ENCODE results near the gene PPP1R3D.

- TF ChIP-seq BACH1 (IDR thresholded peaks at IDR 0.05; ENCODE audit: low read length): no peak
- TF ChIP-seq CTCF (IDR thresholded peaks at IDR 0.05; ENCODE audit: control extremely low read depth in 1 of 3, insufficient read depth in 1 of 3, low read depth in 1 of 3, low read length in 3 of 3): no peak
- TF ChIP-seq POLR2AphosphoS5 (IDR thresholded peaks at IDR 0.05; ENCODE audit: low read depth, low read length): no peak
- no peak for TF ChIP-seq SP1 (IDR thresholded peaks at IDR 0.05; ENCODE audit: low read depth, low read length)
- TF ChIP-seq CEBPB (IDR thresholded peaks at IDR 0.05; ENCODE audit: low read depth, low read length): no peak
- TF ChIP-seq POLR2A (IDR thresholded peaks at IDR 0.05; ENCODE audit: control extremely low read depth in 1 of 2, low read depth in 2 of 2, low read length in 2 of 2): no peak
- TF ChIP-seq USF2 (IDR thresholded peaks at IDR 0.05; ENCODE audit: low read length): no peak
- TF ChIP-seq SUZ12 (IDR thresholded peaks at IDR 0.05; ENCODE audit: low read length): no peak
- no peak for TF ChIP-seq YY1 (IDR thresholded peaks at IDR 0.05; ENCODE audit: low read depth, low read length)
- TF ChIP-seq RFX5 (IDR thresholded peaks at IDR 0.05; ENCODE audit: borderline replicate concordance, low read depth, low read length): no peak
These were observed 37.0 kb upstream of the PPP1R3D start for GRCh38 chr20:59977086-59977485.

All from H1 (cell line).